Smooth muscle cell (in vitro differentiated cells): Measurements from ENCODE around the gene ZDHHC22. TPM values are rescaled to one million over a fixed set of nuclear protein-coding genes. Genes with fewer than 3 reads are reported as not detected.

ENCODE experiments used
- DNase-seq: peaks from one replicate; lab custom pipeline; 2025; ENCODE audit not compliant: unreplicated experiment; lab: John Stamatoyannopoulos, UW
- H2AFZ ChIP-seq: fragments of 200-600 bp; sonication (generic); 2 replicates; pipeline ENCODE4 v1.6.0; 2016; ENCODE audit warnings: antibody characterized with exemption, low read depth, mild to moderate bottlenecking
- H3F3A ChIP-seq: fragments of 200-600 bp; sonication (generic); 2 replicates; pipeline ENCODE4 v1.6.0; 2017; ENCODE audit warnings: antibody characterized with exemption, low read depth
- H3K27ac ChIP-seq: fragments of 200-600 bp; sonication (generic); 2 replicates; pipeline ENCODE4 v1.5.1; 2016; ENCODE audit warnings: low read depth, mild to moderate bottlenecking
- H3K27me3 ChIP-seq: fragments of 200-600 bp; sonication (generic); 2 replicates; pipeline ENCODE4 v1.6.1; 2016; ENCODE audit warnings: low read depth, mild to moderate bottlenecking
- H3K36me3 ChIP-seq: fragments of 200-600 bp; sonication (generic); 2 replicates; pipeline ENCODE4 v1.5.1; 2016; ENCODE audit warnings: low read depth
- H3K4me1 ChIP-seq: fragments of 200-600 bp; sonication (generic); 2 replicates; pipeline ENCODE4 v1.5.1; 2016; ENCODE audit warnings: low read depth
- H3K4me2 ChIP-seq: fragments of 200-600 bp; sonication (generic); 2 replicates; pipeline ENCODE4 v1.6.0; 2016; ENCODE audit warnings: mild to moderate bottlenecking
- H3K4me3 ChIP-seq: fragments of 200-600 bp; sonication (generic); 2 replicates; pipeline ENCODE4 v1.5.1; 2016; ENCODE audit warnings: mild to moderate bottlenecking
- H3K79me2 ChIP-seq: fragments of 200-600 bp; sonication (generic); 2 replicates; pipeline ENCODE4 v1.6.0; 2016; ENCODE audit warnings: low read depth, mild to moderate bottlenecking
- H3K9ac ChIP-seq: fragments of 200-600 bp; sonication (generic); 2 replicates; pipeline ENCODE4 v1.6.0; 2016; ENCODE audit warnings: low read depth
- H3K9me3 ChIP-seq: fragments of 200-600 bp; sonication (generic); replicated peaks from 2 replicates; pipeline ENCODE4 v1.5.1; 2016; ENCODE audit warnings: low read depth
- H4K20me1 ChIP-seq: fragments of 200-600 bp; sonication (generic); 2 replicates; pipeline ENCODE4 v1.6.0; 2016; ENCODE audit warnings: low read depth
- WGBS: methylation state at CpG from one replicate; pipeline ENCODE4 v1.1.7; 2016; ENCODE audit warnings: low lambda C conversion rate; 5-methylcytosine and 5-hydroxymethylcytosine counted together
- polyA plus RNA-seq: library from polyadenylated mRNA; unstranded; fragments of >200 nt; fragmentation: Nextera tagmentation; extraction: Ambion mirVana; gene quantifications from 2 replicates; pipeline ENCODE4 v1.2.1, GENCODE V29; 2016
- total RNA-seq: library from RNA; depleted of rRNA; stranded (reverse); fragments of >200 nt; gene quantifications from 2 replicates; pipeline ENCODE4 v1.2.3, GENCODE V29; 2014
- TF ChIP-seq, protein P1 (sequence below): fragments of 200-600 bp; sonication (generic); IDR thresholded peaks from 2 replicates; pipeline ENCODE4 v1.5.1; 2017; ENCODE audit warnings: borderline replicate concordance, mild to moderate bottlenecking, antibody characterized with exemption; ENCODE audit not compliant: insufficient read depth, poor library complexity, severe bottlenecking

The ZDHHC22 gene
- total and polyA plus RNA-seq, 2 experiments from 2014 or later: not detected

DNA sequence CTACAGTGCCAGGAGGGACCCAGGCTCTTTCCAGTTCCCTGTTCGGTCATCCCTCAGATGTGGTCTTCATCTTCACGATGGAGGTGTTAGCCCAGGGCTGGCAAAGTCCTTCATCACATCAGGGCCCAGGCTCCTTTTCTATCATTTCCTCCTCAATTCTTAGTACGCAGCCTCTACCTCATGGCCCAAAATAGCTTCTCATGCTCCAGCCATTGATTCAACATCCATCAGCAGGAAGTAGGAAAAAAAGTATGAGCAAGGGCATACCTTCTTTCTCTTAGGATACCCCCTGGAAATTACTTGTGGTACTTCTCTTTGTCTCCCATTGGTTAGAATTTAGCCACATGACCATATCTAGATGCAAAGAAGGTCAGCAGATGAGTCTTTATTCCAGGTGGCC, 12.2 kb upstream of the ZDHHC22 start:
- Histone ChIP-seq H3F3A (no peaks in the 10 kb centered on the region), H3K36me3 (no peaks in the 10 kb centered on the region), H3K27ac (no peak overlapping the region), H3K4me3 (no peak overlapping the region), H3K79me2 (no peaks in the 10 kb centered on the region), H2AFZ (no peak overlapping the region), H3K4me2 (no peak overlapping the region), H3K4me1 (peaks cover 6% of the 10 kb centered on the region), H4K20me1 (no peaks in the 10 kb centered on the region), H3K9me3 (no peaks in the 10 kb centered on the region), H3K9ac (no peak overlapping the region), H3K27me3 (peaks cover 7% of the 10 kb centered on the region)
- DNase-seq: no peak
- 93% methylated on average over 3 of the region's 3 CpGs for WGBS
- TF ChIP-seq, protein P1, sequence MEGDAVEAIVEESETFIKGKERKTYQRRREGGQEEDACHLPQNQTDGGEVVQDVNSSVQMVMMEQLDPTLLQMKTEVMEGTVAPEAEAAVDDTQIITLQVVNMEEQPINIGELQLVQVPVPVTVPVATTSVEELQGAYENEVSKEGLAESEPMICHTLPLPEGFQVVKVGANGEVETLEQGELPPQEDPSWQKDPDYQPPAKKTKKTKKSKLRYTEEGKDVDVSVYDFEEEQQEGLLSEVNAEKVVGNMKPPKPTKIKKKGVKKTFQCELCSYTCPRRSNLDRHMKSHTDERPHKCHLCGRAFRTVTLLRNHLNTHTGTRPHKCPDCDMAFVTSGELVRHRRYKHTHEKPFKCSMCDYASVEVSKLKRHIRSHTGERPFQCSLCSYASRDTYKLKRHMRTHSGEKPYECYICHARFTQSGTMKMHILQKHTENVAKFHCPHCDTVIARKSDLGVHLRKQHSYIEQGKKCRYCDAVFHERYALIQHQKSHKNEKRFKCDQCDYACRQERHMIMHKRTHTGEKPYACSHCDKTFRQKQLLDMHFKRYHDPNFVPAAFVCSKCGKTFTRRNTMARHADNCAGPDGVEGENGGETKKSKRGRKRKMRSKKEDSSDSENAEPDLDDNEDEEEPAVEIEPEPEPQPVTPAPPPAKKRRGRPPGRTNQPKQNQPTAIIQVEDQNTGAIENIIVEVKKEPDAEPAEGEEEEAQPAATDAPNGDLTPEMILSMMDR: no peak

DNA sequence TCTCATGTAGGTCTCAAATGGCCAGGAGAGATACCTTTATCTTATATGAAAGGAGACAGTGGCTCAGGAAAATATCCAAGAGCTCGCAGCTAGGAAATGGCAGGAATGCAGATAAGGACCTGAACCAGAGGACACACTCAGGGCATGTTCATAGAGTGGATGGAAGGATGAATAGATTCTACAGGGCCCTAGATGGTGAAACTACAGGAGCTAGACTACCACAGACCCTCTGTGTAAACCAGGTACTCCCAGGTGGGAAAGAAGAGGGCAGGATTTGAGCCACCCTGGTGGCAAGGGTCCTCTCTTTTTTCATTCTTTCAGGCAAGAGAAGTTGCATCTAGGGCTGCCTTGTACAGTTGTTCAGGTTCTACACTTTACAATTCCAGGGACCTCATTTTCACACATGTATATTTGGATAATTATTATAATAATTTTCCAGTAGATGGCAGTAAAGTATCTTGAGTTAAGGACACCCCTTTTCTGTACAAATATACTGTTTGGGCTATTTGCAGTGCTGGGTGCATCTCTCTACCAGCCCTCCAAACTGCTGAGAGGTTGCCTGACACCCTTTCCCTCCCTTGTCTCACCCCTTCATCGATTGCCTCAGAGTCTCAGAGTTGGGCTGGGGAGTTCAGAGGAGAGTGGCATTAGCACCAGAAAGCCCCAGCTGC, 10.5 kb upstream of the ZDHHC22 start:
- TF ChIP-seq, protein P1: peak; percentile 34
- 29% methylated on average over 2 of the region's 2 CpGs for WGBS

DNA sequence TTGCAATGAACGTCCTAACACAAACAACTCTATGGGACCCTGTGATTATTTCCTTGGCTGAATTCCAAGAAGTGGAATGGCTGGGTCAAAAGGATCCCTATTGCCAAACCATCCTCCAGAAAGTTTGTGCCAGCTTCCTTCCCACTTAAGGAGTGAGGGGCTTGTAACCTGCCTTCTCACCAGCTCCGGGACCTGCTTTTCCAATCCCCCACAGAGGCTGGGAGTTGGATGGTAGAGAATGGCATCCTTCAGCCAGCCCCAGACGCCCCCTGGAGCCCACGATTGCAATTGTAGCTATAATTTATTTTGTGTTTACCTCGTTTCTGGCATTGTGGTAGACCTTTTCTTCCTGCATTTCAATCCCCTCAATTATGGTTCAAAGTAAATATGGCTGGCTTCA, 9.7 kb upstream of the ZDHHC22 start:
- no peaks in the 10 kb centered on the region for H3K79me2 ChIP-seq
- H3K27me3 ChIP-seq: peaks cover 16% of the 10 kb centered on the region
- H2AFZ ChIP-seq: no peak overlapping the region
- no peaks in the 10 kb centered on the region for H3F3A ChIP-seq
- no peaks in the 10 kb centered on the region for H3K4me1 ChIP-seq
- no peak overlapping the region for H3K27ac ChIP-seq
- H3K4me2 ChIP-seq: no peak overlapping the region
- no peak overlapping the region for H3K9ac ChIP-seq
- TF ChIP-seq, protein P1: peak; percentile 54
- no peak overlapping the region for H3K4me3 ChIP-seq
- WGBS: 17% methylated on average over 5 of the region's 5 CpGs
- H3K36me3 ChIP-seq: no peaks in the 10 kb centered on the region
- DNase-seq: no peak
- no peaks in the 10 kb centered on the region for H4K20me1 ChIP-seq
- no peaks in the 10 kb centered on the region for H3K9me3 ChIP-seq

More for the DNA sequence above, 10.5 kb upstream of the ZDHHC22 start:
- Histone ChIP-seq H3K9ac (no peak overlapping the region), H3K36me3 (no peaks in the 10 kb centered on the region), H3K9me3 (no peaks in the 10 kb centered on the region), H3K27ac (no peak overlapping the region), H4K20me1 (no peaks in the 10 kb centered on the region), H2AFZ (no peak overlapping the region), H3K4me1 (no peaks in the 10 kb centered on the region), H3K79me2 (no peaks in the 10 kb centered on the region), H3K4me2 (no peak overlapping the region), H3K27me3 (peaks cover 8% of the 10 kb centered on the region), H3K4me3 (no peak overlapping the region), H3F3A (no peaks in the 10 kb centered on the region)
- no peak for DNase-seq

DNA sequence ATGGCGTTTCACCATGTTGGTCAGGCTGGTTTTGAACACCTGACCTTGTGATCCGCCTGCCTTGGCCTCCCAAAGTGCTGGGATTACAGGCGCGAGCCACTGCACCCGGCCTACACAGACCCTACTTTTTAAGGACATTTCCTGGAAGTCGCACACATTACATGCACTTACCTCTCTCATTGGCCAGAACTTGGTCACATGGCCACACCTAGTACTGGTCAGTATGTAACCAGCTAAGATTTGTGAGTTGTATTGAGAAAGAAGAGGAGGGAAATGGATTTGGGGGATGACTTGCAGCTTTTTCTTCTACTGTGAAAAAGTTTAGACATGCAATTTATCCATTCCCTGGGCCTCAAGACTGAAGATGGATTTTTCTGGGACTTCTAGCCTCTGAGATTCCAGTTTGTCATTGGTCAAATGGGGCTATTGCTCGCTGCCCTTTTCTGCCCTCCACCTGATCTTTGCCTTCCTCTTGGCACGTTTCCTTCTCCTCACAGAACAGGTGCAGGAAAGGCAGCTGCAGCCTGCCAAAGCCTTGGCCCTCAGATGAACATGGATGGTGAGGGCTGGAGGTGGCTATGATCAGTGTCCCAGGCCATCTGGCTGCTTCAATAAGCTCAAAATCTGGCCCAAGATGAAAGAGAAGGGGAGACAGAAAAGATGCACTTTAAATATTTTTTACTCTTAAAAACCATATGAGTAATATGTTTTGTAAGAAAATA, 7.1 kb upstream of the ZDHHC22 start:
- no peak overlapping the region for H2AFZ ChIP-seq
- TF ChIP-seq, protein P1: no peak
- no peak overlapping the region for H3K4me3 ChIP-seq
- no peaks in the 10 kb centered on the region for H3K36me3 ChIP-seq
- H3K79me2 ChIP-seq: no peaks in the 10 kb centered on the region
- H3K9me3 ChIP-seq: no peaks in the 10 kb centered on the region
- no peak for DNase-seq
- peaks cover 42% of the 10 kb centered on the region for H3K27me3 ChIP-seq
- H3K9ac ChIP-seq: no peak overlapping the region
- 76% methylated on average over 8 of the region's 8 CpGs for WGBS
- no peak overlapping the region for H3K27ac ChIP-seq
- no peaks in the 10 kb centered on the region for H3K4me1 ChIP-seq
- no peaks in the 10 kb centered on the region for H3F3A ChIP-seq
- no peaks in the 10 kb centered on the region for H4K20me1 ChIP-seq
- no peak overlapping the region for H3K4me2 ChIP-seq
